Measurements from ENCODE around the gene SPPL2B. TPM values are rescaled to one million over a fixed set of nuclear protein-coding genes. Genes with fewer than 3 reads are reported as not detected.

Gene SPPL2B
- total RNA-seq, 1 donor: 267 TPM

DNA sequence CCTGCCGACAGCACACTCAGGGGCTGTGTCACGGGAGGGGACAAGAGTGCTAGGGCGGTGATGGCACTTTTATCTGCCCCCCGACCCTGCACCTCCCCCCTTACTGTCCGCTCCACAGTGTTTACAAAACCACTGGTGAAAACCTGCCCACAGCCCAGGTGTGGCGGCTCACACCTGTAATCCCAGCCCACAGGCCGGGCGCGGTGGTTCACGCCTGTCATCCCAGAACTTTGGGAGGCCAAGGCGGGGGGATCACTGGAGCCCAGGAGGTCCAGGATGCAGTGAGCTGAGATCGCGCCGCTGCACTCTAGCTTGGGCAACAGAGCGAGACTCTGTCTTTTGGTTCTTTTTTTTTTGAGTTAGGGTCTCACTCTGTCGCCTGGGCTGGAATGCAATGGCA is 32.3 kb upstream of the SPPL2B start:
- DNase-seq (ENCODE audit: low read depth in 2 of 3, low spot score in 2 of 3): no peak

DNA sequence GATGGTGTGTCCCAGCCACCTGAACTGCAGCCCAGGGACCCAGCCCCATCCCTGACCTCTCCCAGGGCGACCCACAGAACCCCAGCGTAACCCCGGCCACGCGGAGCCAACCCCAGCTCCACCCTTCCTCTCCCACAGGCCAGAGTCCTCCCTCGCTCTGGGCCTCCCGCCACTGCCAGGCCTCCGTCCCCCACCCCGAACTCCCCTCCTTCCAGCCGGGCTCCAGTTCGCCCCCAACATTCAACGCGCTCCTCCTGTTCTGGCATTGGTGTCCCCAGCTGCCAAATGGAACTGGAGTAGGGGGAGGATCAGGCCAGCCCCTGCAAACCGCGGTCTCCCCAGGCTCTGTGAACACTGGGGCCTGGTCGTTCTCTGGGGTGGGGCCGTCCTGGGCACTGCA is 28.0 kb upstream of the SPPL2B start:
- no peak for DNase-seq (ENCODE audit: low read depth in 2 of 3, low spot score in 2 of 3)

DNA sequence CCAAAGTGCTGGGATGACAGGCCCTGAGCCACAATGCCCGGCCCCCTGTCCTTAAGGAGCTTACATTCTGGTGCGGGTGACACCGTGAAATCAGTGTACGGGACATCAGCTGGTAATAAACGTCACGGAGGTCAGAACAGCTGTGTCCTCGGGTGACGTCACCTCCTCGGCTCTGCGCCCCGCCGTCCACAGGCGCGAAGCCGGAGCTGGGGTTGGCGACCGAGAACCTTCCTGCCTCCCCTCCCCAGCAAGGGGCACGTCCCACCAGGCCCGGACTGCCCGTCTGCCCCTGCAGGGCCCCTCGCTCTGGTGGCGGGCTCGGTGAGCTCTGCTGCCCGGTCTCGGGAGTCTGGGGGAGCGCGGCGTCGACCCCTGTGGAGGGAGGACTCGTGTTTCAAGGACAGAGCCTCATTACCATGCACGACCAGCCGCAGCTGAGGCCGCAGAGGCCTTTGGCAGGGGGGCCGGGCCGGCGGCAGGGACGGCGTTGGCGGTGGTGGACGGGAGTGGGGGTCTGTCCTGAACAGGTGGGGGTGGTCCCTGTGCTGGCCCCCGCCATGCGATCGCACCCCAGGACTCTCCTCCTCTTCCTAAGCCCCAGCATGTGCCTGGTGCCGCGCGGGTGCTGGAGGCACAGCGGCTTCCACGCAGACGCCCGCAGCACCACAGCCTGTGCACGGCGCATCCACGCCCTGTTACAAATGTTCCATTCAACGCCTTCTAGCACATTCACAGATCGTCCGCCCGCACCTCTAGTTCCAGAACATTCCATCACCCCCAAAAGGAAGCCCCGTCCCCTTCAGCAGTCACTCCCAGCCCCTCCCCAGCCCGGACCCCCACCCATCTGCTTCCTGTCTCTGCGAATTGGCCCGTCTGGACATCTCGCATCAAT is 25.9 kb upstream of the SPPL2B start:
- peak in 2 of 3 donors; percentile 52 to 56 for DNase-seq (ENCODE audit: low read depth in 2 of 3, low spot score in 2 of 3)

DNA sequence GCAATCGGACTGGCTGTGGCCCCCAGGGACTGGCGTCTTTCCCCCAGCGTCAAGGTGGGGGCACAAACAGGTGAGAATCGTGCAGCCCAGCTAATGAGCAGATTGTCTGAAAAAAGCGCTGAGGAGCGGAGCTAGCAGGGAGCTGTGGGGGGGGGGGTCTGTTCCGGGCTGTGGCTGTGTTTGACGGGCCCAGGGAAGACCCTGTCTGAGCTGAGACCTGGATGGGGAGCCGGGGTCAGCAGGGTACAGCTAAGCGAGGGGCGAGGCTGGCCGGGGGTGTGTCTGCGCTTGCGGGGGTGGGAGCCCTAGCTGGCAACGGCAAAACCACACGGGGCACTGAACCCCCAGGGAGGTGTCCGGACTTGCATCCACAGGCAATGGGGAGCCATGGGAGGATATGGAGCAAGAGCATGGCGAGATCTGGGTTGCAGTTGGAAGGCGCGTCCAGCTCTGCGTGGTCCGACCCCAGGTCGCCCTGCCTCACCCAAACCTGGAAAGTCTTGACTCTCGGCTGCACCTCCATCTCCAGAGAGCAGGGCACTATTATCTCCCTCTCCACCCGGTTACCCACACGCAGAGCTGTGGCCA is 25.2 kb upstream of the SPPL2B start:
- no peak for DNase-seq (ENCODE audit: low read depth in 2 of 3, low spot score in 2 of 3)

DNA sequence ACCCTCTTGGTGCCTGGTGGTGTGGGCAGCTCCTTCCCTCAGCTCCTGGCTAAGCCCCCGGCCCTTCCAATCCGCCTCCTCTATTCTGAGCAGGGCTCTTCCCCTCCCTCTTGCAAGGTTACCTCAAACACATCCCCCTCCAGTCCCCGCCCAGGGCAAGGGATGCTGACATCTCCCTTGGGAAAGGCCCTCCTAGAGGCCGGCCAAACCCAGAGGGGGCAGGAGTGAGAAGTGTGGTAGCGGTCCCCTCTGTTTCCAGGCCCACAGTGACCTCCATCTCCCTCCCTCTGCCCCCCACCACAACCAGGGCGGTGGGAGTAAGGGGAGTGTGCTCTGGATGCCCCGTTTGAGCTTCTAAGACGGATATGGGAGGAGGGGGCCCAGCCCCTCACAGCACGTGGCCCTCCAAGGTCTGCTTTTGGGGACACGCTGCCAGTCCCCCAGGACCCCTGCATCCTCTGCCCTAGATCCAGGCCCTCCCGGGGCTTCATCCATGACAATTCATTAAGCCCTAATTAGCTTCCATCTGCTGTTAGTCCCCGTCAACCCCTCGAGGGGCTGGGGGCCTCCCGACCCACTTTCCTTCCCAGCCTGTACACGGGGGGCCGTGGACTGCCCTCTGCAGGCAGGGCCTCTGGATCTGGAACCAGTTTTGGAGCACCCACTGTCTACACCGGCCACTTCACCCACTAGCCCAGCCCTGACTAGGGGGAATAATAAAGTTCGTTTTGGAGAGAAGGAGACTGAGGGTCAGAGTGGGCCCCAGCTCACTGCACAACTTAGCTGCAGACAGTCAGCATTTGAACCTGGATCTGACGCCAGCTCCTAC is 22.8 kb upstream of the SPPL2B start:
- DNase-seq (ENCODE audit: low read depth in 2 of 3, low spot score in 2 of 3): no peak

DNA sequence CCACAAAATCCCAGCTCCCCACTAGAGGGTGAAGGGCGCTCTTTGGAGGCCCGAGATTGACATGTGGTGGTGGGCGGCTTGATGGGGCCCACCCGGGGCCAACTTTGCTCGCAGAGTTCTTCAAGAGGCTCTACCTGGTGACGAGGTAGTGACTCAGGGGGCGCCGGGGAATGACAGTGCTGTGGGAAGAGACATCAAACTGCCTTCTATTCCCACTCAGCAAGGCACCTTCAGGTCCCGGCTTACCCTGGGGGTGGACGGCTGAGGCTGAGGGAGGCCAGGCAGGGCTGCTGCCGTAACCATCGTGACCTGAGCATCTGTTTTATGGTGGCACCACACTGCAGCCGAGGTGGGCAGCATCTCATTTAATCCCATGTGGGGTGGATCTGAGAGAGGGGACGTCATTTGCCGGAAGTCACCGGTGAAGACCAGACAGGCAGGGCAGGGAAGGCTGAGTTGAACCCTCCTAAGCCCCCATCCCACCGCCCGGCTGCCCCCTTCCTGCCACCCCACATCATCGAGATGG is 22.1 kb upstream of the SPPL2B start:
- DNase-seq (ENCODE audit: low read depth in 2 of 3, low spot score in 2 of 3): no peak

DNA sequence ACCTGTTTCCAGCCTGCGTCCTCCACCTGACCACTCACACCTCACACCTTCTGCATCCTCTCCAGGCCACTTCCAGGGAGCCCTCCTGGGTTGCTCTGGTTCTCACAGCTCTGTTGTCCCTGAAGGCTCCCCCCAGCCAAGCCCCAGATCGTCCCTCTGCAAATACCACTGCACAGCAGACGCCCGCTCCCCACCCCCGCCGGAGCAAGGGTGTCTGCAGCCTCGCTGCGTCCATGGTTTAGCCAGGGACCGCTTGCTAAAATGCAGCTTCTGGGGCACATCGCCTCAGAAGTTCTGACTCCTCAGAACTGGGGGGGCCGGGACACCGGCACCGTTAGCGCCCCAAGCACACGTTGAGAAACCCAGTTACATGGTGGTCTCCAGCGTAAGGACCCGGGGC is 21.5 kb upstream of the SPPL2B start:
- DNase-seq (ENCODE audit: low read depth in 2 of 3, low spot score in 2 of 3): no peak

DNA sequence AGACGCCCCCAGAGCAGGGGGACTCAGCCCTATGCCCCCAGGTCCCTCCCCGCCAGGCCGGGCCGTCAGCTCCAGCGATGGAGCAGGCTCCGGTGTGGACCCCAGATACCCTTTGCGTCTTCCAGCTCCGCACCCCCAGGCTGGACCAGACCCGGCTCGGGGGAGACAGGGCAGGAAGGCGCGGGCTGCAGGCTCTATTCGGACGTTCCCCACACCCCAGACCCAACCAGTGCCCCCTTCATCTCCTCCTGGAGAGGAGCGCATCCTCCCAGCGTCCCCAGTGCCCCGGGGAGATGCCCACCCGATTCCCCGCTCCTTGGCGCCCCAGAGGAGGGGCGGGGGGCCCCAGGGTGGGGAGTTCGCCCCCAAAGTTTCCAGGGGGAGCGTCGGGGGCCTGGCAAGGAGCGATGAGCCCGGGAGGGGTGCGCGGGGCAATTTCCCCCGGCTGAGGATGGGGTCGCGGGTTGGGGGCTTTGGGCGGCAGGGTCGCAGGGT is 20.9 kb upstream of the SPPL2B start:
- no peak for DNase-seq (ENCODE audit: low read depth in 2 of 3, low spot score in 2 of 3)

DNA sequence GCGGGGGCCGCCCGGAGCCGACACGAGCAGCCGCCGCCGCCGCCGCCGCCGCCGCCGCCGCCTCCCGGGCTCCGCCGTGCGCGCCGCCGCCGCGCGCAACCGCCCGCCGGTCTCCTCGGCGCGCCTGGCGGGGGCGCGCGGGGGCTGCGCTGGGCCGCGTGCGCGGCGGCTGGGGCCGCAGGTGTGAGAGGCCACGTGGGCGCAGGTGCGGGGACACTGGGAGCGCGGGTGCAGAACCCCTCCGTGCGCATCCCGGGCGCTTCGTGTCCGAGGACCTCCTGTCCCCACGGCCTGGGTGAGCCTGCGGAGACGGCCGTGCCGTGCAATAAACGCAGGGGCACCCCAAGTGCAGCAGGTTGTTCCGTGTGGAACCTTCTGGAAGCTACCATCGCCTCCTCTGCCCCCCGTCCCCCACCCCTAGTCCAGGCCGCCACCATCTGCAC is 20.3 kb upstream of the SPPL2B start, which contains the start of gene LINGO3:
TSS of gene LINGO3 (minus strand) at position 41 of the 443 bp plus-strand sequence. CDS start 16,378 bp downstream, outside the sequence.
- DNase-seq (ENCODE audit: low read depth in 2 of 3, low spot score in 2 of 3): no peak

DNA sequence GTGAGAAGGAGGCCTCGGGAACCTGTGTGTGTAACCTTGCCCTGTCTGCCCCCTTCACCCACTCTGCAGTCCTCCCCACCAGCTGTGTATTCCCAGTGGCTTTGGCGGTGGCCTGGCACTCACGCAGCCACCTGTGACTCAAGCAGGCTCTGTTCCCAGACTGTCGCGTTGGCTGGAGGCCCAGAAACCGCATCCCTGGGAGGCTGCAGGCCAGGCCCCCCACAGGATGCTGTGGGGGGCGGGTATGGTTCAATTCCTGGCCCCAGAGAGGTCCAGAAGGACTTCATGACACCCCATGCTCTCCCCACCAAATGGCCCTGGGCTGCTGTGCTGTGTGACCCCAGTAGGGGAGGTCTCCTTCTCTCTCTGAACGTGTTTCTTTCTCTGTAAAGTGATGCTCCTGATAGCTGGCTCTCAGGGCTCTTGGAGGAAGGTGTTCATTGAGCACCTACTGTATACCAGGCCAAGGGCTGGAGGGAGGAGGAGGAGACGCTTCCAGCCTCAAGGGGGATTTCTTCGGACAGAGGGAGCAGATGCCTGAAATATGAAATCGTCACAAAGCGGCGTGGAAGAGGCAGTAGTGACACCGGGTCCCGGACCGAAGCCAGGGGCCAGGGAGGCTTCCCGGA is 18.6 kb upstream of the SPPL2B start:
- DNase-seq (ENCODE audit: low read depth in 2 of 3, low spot score in 2 of 3): peak in 1 of 3 donors; percentile 54

DNA sequence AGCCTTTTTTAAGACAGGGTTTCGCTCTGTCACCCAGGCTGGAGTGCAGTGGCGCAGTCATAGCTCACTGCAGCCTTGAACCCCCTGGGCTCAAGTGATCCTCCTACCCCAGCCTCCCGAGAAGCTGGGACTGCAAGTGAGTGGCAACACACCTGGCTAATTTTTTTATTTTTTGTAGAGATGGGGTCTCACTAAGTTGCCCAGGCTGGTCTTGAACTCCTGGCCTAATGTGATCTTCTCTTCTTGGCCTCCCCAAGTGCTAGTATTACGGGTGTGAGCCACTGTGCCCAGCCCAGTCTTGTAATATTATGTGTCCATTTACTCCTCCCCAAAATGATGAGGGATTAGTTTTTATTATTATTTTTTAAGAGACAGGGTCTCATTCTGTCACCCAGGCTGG is 17.4 kb upstream of the SPPL2B start:
- DNase-seq (ENCODE audit: low read depth in 2 of 3, low spot score in 2 of 3): no peak

DNA sequence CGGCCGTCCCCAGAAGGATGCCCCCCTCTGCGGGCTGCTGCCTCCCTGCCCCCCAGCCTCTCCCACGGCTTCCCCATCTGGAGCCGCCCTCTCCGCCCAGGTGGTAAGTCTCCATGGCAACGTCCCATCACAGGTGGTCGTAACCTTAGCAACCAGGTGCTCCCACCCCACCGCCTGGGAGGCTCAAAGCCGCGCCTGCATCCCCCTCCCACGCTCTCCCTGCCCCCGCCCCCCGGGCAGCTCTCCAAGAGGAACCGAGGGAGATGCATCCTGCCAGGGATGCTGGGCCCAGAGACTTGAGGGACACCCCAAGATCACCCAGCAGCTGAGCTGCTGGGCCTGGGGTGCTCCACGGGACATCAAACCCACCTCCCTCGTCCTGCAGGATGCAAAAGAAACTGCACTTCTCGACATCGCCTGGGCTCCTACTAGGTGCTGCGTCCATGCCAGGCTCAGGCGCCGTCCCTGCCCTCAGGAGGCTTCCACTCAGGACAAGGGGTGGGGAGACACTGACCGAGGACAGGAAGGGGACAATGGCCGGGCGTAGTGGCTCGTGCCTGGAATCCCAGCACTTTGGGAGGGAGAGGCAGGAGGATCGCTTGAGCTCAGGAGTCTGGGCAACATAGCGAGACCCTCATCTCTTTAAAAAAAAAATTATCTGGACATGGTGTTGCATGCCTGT is 15.5 kb upstream of the SPPL2B start:
- no peak for DNase-seq (ENCODE audit: low read depth in 2 of 3, low spot score in 2 of 3)

DNA sequence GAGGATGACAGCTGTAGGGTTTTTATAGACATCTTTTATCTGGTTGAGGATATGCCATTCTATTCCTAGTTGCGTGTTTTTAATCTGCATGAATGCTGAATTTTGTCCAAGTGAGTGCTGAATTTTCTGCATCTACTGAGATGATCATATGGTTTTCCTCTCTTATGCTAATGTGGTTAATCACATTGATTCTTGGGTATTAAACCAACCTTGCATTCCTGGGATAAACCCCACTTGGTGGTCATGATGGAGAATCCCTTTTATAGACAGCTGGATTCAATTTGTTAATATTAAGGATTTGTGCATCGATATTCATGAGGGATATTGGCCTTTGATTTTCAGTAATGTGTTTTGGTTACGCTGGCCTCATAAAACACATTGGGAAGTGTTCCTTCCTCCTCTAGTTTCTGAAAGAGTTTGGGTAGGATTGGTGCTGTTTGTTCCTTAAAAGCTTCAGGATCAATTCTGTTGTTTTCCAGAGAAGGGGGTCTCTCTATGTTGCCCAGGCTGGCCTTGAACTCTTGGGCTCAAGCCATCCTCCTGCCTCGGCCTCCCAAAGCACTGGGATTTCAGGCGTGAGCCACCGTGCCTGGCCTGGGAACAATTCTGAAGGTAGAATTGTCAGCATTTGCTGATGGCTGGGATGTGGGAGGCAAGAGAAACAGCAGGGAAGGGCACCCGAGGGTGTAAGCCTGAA is 13.2 kb upstream of the SPPL2B start:
- DNase-seq (ENCODE audit: low read depth in 2 of 3, low spot score in 2 of 3): no peak

DNA sequence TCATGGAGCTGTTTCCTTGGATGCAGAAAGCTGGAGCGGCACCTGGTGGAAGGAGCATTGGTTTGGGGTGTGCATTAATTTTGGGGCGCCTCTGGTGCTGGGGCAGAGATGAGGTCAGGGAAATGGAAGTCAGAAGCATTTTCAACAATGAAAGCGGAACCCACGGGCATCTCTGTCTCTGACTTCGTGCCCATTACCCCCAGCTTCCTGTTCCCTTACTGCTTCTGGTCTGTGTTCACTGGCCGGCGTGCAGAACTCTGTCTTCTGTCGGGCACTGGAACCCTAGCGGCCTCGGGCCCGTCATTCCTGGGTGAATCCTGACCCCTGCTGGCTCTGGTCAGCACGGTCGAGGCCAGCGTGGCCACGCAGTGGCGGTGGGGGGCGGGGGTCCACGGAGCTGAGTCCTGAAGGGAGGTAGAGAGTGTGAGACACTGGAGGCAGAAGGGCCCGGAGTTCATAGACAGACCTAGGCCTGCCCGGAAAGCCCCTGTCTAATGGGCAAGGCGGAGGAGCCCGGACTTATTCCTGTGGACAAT is 12.6 kb upstream of the SPPL2B start:
- DNase-seq (ENCODE audit: low read depth in 2 of 3, low spot score in 2 of 3): peak in 1 of 3 donors; percentile 77

DNA sequence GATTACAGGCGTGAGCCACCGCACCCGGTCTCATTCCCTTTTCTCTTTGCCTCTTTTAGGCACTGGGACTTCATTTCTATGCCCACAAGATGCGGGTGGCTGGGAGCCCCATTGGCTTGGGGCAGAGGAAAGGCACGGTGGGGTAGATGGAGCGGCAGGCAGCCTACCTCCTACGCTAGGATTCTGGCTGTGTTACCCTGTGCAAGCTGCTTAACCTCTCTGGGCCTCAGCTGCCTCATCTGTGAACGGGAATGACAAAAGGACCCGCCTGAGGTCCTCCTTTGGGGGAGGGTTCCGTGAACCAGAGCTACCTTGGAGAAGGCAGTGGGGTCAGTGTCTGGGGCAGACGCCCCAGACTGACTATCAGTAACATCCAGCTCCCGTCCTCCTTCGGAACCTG is 11.2 kb upstream of the SPPL2B start:
- DNase-seq (ENCODE audit: low read depth in 2 of 3, low spot score in 2 of 3): no peak

DNA sequence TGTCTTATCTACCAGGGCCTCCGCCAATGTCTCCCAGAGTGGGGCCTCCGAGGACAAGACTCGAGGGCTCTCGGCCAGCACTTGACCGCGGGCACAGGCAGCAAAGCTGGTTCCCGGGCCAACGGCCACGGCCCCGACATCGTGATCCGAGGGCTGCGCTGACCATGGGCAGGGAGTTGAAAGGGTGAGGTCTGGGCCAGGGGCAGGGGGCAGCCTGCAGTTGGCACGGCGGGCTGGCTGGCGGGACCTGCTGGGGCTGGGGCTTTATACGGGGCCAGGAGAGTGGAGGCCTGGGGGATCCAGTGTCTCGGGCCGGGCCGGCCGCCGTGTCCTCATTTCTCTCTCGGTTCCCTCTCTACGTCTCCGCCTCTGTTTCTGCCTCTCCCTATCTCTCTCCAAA is 10.7 kb upstream of the SPPL2B start:
- DNase-seq (ENCODE audit: low read depth in 2 of 3, low spot score in 2 of 3): no peak

DNA sequence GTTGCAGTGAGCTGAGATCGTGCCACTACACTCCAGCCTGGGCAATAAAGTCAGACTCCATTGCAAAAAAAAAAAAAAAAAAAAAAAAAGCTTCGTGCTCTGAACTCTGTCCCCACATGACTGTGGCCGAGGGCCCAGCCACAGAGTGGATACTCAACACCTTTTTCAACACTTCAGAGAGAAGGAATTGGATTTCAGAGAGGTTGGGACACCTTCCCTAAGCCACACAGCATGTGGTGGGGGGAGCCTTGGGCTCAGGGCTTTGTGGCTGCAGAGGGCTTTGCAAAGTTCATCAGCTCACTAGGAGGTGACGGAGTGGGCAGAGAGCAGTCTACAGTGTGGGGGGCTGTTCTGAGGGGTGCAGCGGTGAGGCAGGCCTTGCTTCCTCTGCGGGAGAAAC is 9.6 kb upstream of the SPPL2B start:
- no peak for DNase-seq (ENCODE audit: low read depth in 2 of 3, low spot score in 2 of 3)

DNA sequence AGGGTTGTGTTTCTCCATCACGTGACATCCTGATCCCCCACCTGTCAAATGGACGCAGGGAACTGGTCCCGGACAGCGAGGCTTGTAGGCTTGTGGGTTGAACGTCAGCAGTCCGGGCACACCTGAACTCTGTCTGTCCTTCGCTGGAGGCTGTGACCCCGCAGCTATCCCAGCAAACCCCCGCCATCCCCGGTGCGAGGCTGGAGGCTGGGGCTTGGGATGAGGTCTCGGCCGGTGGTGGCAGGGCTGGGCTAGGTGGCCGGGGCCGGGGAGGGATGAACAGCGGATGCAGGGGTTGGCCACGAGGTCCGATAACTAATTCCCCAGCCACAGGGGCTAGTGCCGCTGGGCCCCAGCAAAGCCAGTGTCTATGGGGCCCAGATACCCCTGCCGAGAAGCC is 8.9 kb upstream of the SPPL2B start:
- DNase-seq (ENCODE audit: low read depth in 2 of 3, low spot score in 2 of 3): no peak

DNA sequence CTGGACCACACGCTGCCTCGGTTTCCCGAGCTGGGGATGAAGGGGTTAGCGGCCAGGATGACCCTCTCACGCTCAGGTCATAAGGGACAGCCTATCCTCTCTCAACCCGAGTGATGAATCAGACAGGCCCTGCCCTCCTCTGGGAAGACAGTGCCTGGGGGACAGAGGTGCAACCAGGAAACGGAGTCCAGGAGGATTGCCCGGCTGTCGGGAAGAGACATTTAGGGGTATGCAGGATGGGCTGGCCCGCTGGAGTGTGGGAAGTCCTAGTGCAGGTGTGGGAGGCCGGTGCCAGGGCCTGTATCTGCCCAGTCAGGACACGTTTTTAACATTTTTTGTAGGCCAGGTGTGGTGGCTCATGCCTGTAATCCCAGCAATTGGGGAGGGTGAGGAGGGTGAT is 8.4 kb upstream of the SPPL2B start:
- DNase-seq (ENCODE audit: low read depth in 2 of 3, low spot score in 2 of 3): no peak
